GM10847 (cell line): Measurements from ENCODE around the gene HTR5A.

Experiments
- POLR2A ChIP-seq: IDR thresholded peaks from 2 replicates; pipeline ENCODE4 v1.6.1; 2011; ENCODE audit not compliant: insufficient read length; ENCODE audit errors: extremely low read depth

HTR5A gene

GRCh38 chr7:155069992-155070751 is at the start of gene HTR5A:
Gene HTR5A (plus strand): TSS chr7:155070324. CDS start chr7:155070900, 576 bp downstream.
- TF ChIP-seq POLR2A, result no peak

DNA sequence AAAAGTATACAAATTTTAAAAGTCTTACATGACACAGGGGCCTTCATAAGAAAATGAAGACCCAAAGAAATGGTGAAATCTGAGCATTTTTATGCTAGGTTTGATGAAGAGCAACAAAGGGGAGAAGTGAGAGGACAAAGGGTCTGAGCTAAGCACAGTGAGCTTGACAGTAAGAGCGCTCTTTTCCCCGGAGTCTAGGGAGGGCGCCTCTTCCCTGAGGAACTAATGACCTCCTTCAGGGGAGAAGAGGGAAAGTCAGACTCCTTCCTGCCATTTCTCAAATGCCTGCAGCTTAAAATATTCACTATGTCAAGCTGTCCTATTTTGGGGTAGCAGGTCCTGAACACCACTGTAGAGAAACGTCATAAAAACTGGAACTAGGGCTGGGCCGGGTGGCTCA is 49.1 kb upstream of the HTR5A start:
- TF ChIP-seq POLR2A, result no peak

- no peak for TF ChIP-seq POLR2A
Measured at GRCh38 chr7:155021699-155022145, 48.4 kb upstream of the HTR5A start.

DNA sequence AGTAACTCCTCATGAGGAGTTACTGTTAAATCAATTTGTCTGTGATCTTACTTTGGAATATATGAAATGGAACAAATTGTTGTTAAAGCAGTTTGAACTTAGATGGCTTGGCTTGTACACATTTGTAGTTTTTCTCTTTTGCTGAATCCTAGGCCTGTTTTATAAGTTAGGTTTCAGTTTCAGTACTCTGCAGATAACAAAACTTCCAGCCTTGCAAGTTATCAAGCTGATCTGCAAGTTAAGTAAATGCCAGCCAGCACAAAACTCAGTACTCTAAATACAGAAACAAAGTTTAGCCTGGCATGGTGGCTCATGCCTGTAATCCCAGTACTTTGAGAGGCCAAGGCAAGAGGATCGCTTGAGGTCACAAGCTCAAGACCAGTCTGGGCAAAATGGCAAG is 42.2 kb upstream of the HTR5A start:
- no peak for TF ChIP-seq POLR2A

- TF ChIP-seq POLR2A, result no peak
Measured at GRCh38 chr7:155032978-155033377, 37.1 kb upstream of the HTR5A start.

DNA sequence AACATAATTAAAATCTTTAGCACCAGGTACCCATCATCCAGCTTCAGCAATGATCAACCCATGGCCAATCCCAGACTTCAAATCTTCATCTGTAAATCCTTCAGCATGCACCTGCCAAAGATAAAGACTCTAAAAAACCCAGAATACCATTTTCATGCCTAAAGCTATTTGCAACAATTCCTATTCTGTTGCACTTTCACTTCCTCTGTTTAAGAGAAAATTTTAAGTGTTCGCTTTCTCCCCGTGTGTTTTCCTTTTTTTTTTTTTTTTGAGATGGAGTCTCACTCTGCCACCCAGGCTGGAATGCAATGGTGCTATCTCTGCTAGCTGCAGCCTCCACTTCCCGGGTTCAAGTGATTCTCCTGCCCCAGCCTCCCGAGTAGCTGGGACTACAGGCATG is 31.8 kb upstream of the HTR5A start:
- no peak for TF ChIP-seq POLR2A

DNA sequence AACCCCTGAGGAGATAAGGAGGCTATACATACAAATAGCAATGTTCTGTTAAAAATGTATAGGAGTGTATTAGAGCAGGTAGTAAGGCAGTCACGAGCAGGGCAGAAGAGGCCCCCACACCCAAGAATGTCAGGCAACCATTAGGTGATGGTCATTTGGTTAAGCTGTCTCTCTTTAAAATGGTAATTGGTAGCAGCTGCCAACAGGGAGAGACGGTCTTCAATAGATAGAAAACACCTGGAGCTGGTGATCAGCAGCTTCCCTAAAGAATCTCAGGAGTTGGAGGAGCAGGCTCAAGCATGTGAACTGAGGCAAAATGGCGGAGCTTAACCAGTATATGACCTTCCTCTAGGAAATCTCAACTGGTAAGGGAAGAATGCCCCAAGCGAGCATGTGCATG is 26.4 kb upstream of the HTR5A start:
- no peak for TF ChIP-seq POLR2A

- TF ChIP-seq POLR2A, result no peak
Measured at GRCh38 chr7:155048006-155048405, 22.1 kb upstream of the HTR5A start.

GRCh38 chr7:155051355-155051754 is 18.8 kb upstream of the HTR5A start:
- no peak for TF ChIP-seq POLR2A

- TF ChIP-seq POLR2A, result no peak
Measured at GRCh38 chr7:155053002-155053401, 17.1 kb upstream of the HTR5A start.

GRCh38 chr7:155054761-155055160 is 15.4 kb upstream of the HTR5A start:
- TF ChIP-seq POLR2A, result no peak

DNA sequence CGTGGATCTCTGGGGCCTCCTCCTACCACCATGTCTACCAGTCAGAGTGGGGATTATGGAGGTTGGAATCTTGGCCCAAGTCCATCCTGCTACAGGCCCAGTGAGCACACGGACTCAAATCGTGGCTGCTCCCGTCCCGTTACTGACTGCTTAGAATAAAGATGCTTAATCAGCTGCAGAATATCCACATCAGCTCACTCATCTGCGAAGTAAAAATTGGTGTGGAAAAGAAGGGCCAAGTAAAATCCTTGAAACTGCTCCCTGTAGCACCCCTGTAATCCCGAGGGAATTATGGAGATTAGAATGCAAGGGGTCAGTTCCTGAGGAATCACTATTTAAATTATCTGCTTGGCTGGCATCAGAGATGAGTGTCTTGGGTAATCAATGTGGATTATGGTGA is 13.0 kb upstream of the HTR5A start:
- TF ChIP-seq POLR2A, result no peak

DNA sequence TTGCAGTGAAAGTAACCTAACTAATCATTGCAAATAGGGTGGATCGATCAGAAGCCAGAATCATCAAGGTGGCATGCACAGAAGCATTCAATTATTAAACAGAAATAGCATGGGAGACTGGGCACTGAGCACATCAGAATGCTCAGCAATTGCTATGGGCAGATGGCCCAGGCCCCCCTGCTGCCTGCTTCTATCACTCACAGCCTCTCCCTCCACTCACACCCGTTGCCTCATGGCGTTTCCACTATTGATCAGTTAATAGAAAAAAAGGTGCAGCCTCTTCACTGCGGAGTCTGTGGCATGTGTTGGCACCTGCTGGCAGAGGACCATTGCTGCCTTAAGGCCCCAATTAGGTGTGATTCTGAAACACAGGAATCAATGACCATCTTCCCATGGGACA is 11.2 kb upstream of the HTR5A start:
- no peak for TF ChIP-seq POLR2A

DNA sequence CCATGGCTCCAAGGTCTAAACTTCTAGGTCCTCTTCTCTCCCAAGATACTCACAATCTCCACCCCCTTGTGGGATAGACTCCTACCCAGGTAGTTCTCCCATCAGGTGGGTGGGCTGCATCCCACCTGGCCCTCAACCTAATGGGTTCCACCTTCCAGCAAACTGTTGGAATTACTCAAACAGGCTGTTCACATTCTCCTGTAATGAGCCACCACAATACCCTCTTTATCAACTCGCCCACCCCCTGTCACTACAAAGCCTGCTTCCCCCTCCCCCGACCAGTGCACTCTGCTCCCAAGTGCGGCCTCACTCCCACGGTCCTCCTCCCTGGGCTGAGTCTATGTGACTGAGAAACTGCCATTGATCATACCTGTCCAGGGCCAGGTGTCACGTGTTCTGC is 10.4 kb upstream of the HTR5A start:
- TF ChIP-seq POLR2A, result no peak

GRCh38 chr7:155062411-155062810 is 7.7 kb upstream of the HTR5A start:
- no peak for TF ChIP-seq POLR2A

- TF ChIP-seq POLR2A, result no peak
Measured at GRCh38 chr7:155064186-155064585, 5.9 kb upstream of the HTR5A start.

DNA sequence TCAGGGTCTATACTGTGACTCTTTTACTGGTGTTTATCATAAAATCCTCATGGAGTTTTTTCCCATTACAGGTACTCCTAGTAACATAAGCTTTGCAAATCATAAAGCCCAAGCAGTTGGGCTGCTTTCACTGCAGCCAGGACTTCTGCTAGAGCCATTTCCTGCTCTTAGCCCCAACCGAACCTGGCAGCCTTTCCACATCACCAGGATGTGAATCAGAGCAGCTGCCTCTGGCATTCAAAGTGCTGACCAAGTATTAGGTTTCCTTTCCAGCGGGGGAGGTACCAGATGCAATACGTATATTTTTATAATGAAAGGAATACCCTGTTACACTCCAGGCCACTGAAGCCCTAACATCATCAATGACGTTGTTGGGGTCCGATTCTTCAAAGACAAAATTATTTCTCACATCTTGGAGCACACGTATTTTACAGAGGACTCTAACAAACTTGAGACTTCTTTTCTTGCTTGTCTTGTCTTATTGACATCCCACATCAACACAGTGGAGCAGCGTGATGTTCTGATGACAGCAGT is 3.6 kb upstream of the HTR5A start:
- no peak for TF ChIP-seq POLR2A
